Occipital lobe (tissue), 2 donors: Measurements from ENCODE around the gene TOM1L1. TPM values are rescaled to one million over a fixed set of nuclear protein-coding genes. Genes with fewer than 3 reads are reported as not detected.

Source experiments
- DNase-seq: peaks from one replicate; lab custom pipeline; 2025; lab: John Stamatoyannopoulos, UW
- total RNA-seq: library from RNA; depleted of rRNA; stranded (reverse); fragments of >200 nt; gene quantifications from one replicate; pipeline ENCODE4 v1.2.3, GENCODE V29; 2014

The TOM1L1 gene
- total RNA-seq, 1 donor from 2014 or later, result 7.8 TPM

DNA sequence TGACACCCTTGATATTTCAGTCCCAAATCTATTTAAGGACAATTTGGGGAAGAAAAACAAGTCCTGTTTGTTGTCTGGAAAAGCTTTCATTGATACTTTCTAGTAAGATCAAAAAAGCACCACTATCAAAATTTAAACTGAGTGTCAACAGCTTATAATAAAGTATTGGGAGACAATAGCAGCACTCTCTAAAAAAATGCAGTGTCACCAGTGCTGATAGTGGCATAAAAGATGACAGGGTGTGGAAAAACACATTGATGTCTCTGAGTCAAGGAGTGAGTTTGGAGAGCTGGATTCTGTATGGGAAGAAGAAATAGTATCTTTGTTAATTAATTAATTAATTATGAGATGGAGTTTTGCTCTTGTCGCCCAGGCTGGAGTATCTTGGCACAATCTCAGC is 8.3 kb upstream of the TOM1L1 start:
- DNase-seq, result no peak

GRCh38 chr17:54898576-54898975 is 2.1 kb upstream of the TOM1L1 start:
- no peak for DNase-seq

DNA sequence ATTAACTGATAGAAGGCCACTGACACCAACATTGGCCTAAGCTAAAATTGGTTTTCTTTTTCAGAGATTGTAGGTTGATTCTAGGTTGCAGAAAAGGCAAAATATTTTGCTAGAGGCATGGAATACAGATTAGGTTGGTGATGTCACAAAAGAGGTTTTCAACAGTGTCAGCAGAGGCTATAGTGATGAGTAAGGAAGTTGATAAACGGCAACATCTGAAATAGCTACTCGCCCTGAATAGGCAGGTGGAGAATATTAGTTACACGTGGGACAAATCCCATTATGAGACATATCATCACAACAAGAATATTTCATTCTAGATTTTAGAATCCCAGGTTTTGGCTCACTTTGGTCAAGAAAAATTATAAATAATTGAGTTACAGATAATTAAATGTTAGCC is 1.5 kb upstream of the TOM1L1 start:
- DNase-seq, result no peak

DNA sequence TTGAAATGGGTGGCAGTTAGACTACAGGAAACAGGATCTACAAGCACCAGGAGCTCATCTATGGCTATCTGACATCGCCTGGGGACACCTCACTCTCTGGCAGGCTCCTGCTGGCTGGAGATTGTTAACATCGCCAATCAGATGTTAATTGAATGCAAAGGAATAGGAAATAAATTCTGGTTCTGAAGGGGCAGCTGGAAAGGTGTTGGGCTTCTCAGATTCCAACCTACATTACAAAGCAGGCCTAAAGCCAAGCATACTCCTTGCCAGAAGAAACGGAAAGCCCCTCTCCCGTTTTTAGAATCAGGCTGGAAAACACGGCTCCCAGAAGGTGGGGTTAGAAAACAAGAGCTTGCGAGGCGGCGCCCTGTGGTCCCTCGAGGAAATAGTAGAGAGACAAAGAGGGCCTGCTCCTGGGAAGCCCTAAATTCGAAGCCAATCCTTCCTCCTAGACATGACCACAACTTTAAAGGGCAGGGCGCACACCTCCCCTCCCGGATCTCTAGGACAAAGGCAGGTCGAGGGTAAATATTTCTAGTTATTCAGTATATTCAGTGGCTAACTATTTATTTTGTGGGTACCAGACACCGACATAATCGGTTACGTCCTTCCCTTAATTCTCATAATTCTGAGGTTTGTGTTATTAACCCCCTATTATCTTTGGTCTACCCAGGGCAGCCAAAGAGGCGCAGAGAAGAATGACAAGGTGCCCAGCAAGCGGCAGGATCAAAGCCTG is 763 bp upstream of the TOM1L1 start:
- no peak for DNase-seq

DNA sequence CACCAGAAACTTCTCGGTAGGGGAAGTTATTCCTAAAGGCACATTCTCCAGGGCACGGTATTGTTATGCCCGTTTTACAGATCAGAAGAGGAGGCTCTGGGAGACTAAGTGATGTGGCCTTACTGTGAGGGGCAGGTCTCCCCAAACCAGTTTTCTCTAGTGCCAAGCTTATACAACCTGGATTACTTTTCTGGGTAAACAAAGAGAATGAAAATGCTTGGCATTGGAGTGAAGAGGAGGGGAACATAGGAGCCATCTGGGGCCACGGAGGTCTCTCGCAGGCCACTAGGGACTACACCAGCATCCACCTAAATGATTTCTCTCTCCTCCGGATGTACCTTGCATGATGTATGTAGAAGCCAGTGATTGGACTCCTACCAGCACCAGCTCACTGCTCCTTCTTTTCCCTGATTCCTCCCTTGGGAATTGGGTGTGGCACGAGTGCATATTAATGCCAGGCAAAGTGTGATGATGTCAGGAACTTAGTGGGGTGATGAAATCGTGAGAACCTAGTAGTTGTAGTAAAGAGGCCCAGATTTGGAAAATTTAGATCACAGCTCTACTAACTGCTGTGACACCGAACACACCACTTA is 674 bp downstream of the TOM1L1 start:
- no peak for DNase-seq

DNA sequence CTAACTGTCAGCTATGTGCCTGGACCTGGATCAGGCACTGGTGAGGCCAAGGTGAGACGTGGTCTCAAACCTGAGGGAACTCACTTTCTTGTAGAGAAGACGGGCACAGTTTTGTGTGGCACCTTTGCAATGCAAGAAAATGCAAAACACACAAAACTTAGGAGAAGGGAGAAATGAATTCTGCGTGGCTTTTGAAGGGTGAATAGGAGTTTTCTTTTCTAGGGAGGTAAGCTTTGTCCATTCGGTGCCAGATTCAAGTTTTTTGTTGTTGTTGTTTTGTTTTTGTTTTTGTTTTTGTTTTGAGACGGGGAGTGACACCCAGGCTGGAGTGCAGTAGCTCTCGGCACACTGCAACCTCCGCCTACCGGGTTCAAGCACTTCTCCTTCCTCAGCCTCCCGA is 1.4 kb downstream of the TOM1L1 start:
- no peak for DNase-seq

DNA sequence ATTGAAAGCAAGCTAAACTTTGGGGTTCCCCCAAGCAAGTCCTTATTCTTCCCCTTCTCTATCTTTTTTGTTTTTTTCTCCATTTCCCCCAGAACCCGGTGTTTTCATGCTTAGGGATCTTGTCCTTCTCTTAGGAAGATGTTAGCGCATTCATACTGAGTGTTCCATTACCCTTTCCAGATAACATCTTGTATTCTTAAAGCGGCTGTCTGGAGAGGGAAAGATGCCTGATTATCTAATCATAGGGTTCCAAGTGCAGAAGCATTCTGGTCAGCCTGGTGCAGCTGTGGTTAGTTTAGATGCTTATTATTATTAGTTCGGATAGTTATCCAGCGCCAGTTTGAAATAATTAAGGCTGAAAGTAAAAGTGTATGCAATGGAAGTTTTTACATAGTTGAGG is 2.0 kb downstream of the TOM1L1 start:
- no peak for DNase-seq

DNA sequence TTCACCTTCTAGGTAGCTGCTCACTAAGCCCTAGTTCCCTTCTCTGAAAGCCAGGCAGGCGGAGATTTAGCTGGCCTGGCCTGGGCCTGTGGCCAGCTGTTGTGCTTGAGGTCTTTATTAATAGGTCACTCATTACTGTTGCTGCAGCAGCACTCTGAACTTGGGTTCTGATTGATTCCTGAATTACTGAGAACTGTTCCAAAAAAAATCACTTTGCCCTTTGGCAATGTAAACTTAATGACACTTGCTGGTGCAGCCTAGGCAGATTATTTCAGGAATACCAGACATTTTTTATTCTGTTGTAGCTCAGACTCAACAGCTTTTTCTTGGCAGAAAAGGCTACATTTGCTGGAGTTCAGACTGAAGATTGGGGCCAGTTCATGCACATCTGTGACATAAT is 2.7 kb downstream of the TOM1L1 start:
- no peak for DNase-seq

GRCh38 chr17:54906683-54907082 is 6.0 kb downstream of the TOM1L1 start:
- no peak for DNase-seq

DNA sequence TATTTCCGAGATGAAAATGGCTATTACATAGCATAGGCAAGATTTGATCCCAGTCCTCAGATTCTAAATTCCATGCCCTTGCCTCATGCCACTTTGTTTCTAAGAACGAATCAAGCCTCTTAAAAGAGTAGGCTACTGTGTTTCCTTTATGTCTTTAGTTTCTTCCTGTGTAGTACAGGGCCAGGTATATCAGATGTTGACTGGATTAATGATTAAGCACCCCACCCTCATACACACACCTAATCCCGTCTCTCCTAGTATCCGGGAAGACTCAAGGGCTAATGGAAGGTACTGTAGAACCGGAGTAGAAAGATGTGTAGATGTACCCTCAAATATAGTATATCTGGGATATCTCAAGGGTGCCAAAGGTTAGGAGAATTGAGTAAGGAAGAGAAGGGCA is 6.7 kb downstream of the TOM1L1 start:
- no peak for DNase-seq

DNA sequence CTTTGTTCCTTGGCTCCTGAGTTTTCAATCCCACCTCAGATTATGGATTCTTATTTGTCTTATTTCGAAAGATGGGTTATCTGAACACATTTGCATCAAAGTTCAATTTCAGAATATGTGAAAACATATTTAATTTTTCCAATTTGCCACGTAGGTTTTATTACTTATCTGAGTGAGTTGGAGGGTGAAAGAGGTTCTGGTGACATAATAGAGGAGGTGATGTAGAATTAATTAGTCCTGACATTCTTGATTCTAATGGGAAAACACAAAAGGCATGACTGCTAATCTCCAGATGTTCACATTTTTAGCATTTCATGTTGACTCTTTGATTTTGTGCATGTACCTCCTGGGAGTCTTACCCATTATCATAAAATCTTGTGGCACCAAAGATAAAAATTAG is 9.1 kb downstream of the TOM1L1 start:
- DNase-seq, result no peak

GRCh38 chr17:54916721-54917120 is 16.1 kb downstream of the TOM1L1 start:
- no peak for DNase-seq

DNA sequence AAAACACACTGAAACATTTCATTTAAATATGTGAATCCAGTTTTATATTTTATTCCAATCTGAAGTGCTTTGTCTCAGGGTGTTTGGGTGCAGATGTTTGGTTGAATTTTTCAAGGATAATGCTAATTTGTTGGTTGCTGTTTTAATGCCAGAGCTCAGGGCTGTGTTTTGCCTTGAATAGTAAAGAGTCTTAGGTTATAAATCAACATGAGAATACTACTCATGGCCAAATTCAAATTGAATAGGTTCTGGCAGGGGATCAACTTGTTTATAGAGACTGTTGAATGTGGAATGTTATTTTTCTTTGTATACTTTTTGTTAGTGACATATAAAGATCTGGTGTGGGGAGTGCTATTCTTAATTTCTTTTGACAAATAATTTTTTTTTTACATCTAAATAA is 18.8 kb downstream of the TOM1L1 start:
- no peak for DNase-seq

- no peak for DNase-seq
Measured at GRCh38 chr17:54920819-54921218, 20.2 kb downstream of the TOM1L1 start.

DNA sequence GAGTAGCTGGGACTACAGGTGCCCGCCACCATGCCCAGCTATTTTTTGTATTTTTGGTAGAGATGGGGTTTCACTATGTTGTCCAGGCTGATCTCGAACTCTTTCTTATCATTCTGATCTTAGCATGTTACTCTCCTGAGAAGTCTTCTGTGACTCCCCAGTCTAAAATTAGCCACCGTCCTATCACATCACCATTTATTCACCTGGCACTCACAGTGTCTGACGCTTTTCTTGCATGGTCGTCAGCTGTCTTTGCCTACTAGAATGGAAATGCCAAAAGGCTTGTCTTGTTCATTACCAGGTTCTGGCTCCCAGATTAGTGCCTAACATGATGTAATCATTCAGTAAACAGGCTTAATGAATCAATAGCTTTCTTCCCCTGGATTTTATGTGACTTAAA is 23.8 kb downstream of the TOM1L1 start:
- DNase-seq, result no peak

- no peak for DNase-seq
Measured at GRCh38 chr17:54927525-54927924, 26.9 kb downstream of the TOM1L1 start.

DNA sequence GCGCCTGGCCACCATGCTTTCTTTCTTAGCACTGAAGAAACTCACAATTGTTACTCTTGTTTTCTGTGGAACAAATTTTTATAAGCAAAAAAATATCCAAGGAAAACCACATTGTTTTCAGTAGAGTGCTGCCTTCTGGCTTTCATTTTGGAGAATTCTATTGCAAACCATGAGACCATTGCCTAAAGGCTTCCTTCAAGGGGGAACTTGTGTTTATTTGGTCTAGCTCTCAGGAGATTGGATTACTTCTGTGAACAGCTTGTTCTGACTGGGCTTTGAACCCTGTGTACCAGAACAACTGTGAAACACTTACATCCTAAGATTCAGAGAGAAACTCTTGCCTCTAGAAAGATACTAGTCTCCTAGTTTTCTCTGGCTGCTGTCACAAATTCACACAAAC is 32.1 kb downstream of the TOM1L1 start:
- no peak for DNase-seq

DNA sequence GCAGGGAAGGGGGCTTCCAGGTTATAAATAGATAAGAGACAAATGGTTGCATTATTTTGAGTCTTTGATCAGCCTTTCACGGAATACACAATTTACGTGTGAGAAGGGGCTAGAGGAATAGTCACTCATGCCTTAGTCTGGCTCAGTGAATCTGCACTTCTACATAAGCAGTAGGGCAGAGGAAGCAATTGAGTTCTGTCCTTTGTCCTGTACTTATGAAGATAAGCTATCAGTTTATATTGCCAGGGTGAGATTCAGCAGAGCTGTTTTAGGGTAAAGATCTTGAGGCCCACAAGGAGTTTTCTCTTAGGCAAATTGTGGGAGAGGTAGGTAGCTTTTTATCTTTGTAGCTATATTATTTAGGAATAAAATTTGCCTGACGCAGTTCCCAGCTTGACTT is 33.3 kb downstream of the TOM1L1 start:
- no peak for DNase-seq

- no peak for DNase-seq
Measured at GRCh38 chr17:54935471-54935870, 34.8 kb downstream of the TOM1L1 start.

GRCh38 chr17:54937018-54937417 is 36.4 kb downstream of the TOM1L1 start:
- no peak for DNase-seq

GRCh38 chr17:54937426-54937825 is 36.8 kb downstream of the TOM1L1 start:
- DNase-seq, result no peak

DNA sequence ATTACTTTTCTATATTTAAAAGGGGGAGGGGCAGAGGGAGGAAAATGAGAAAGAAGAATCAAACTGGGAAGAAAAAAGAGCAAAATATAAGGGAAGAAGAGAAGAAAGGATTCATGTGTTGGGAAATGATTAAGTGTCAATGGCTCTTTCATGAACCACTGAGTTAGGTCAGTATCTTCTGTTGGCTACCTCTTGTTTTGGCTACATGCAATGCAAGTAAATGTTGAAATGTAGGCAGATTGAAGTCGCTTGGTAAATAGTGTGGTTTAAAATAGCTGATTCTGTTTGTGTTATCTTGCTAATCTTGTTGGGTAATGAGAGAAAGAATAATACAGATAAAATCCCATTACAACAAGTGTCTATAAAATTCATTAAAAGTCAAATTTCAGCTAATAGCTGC is 40.6 kb downstream of the TOM1L1 start:
- no peak for DNase-seq

DNA sequence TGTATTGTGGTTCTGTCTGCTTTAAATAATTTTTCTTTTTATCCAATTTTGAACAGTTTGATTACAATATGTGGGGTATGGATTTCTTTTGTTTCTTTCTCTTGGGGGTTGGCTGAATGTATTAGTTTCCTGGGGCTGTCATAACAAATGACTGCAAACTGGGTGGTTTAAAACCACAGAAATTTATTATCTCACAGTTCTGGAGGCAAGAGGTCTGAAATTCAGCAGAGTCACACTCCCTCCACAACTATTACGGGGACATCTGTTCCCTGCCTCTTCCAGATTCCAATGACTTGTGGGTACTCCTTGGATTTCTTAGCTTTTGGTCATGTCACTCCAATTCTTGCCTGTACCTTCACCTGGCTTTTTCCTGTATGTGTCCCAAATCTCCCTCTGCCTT is 44.1 kb downstream of the TOM1L1 start:
- no peak for DNase-seq

DNA sequence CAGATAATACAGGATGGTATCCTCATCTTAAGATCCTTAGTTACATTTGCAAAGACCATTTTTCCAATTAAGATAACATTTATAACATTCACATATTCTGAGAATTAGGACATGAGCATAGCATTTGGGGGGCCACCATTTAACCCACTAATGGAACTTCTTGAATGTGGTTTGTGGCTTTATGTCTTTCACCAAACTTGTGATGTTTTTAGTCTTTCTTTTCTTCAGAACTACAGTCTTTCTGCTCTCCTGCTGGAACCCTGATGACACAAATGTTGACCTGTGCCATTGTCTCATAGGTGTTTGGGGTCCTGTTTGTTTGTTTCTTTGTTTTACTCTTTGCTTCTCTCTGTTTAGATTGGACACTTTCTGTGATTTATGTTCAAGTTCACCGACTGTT is 44.6 kb downstream of the TOM1L1 start:
- no peak for DNase-seq
